ENCODE results near the gene KIAA1143. TPM values are rescaled to one million over a fixed set of nuclear protein-coding genes. Genes with fewer than 3 reads are reported as not detected.

KIAA1143 gene
- total and polyA plus RNA-seq, 9 of the 15 experiments (the other 6 are each of a cell fraction or from before 2014, with no cell fraction given), result 25.6 to 72.0 (median 42.2) TPM

GRCh38 chr3:44712455-44713075 lies 48.9 kb downstream of the KIAA1143 start, which contains the start of gene ZNF502 (continued):
- TF ChIP-seq REST (IDR thresholded peaks at IDR 0.05; ENCODE audit: borderline replicate concordance), result no peak
- no peak for TF ChIP-seq REST (CRISPR knock-in tag; IDR thresholded peaks at IDR 0.05; ENCODE audit: low read depth)
- TF ChIP-seq RHOXF2B (CRISPR knock-in tag; conservative IDR thresholded peaks at IDR 0.05), result no peak
- 0 out of 2 replicates have a peak, but pooled peaks have one; percentile 37 for TF ChIP-seq E2F3 (CRISPR knock-in tag; IDR thresholded peaks at IDR 0.05)
- no peak for TF ChIP-seq XRCC5 (IDR thresholded peaks at IDR 0.05; ENCODE audit: low read depth, low read length)
- TF ChIP-seq, protein P1, sequence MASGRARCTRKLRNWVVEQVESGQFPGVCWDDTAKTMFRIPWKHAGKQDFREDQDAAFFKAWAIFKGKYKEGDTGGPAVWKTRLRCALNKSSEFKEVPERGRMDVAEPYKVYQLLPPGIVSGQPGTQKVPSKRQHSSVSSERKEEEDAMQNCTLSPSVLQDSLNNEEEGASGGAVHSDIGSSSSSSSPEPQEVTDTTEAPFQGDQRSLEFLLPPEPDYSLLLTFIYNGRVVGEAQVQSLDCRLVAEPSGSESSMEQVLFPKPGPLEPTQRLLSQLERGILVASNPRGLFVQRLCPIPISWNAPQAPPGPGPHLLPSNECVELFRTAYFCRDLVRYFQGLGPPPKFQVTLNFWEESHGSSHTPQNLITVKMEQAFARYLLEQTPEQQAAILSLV (tag; IDR thresholded peaks at IDR 0.05), result no peak
- TF ChIP-seq VEZF1 (CRISPR knock-in tag; IDR thresholded peaks at IDR 0.05), result no peak
- TF ChIP-seq PRPF4 (IDR thresholded peaks at IDR 0.05; ENCODE audit: insufficient read depth, low read depth, low read length, poor library complexity, severe bottlenecking), result no peak
- peak; percentile 91; the same call in 1 of the 2 replicates for TF ChIP-seq SRSF1 (IDR thresholded peaks at IDR 0.05; ENCODE audit: low read depth, low read length)
- TF ChIP-seq ZNF431 (CRISPR knock-in tag; IDR thresholded peaks at IDR 0.05), result no peak
- no peak for TF ChIP-seq ARID4B (CRISPR knock-in tag; IDR thresholded peaks at IDR 0.05)
- no peak for TF ChIP-seq TFAM (CRISPR knock-in tag; conservative IDR thresholded peaks at IDR 0.05)
- peak; percentile 97 for TF ChIP-seq CREM (IDR thresholded peaks at IDR 0.05; ENCODE audit: low read depth)

All from K562 (cell line).